ENCODE data around the gene RBCK1.

The RBCK1 gene

GRCh38 chr20:454951-455350, 46.9 kb downstream of the RBCK1 start:
- H3K4me3 ChIP-seq (ENCODE audit: low read depth, low read length, poor library complexity, severe bottlenecking): no peak overlapping the region
- no peak overlapping the region for H2AFZ ChIP-seq (ENCODE audit: low read length)
- H4K20me1 ChIP-seq (ENCODE audit: insufficient read depth, low read length): 0 out of 2 replicates have a peak, but pooled peaks cover 2% of the 10 kb centered on the region
- TF ChIP-seq EZH2 (IDR thresholded peaks at IDR 0.05; ENCODE audit: borderline replicate concordance, low read length): no peak
- no peak for TF ChIP-seq CTCF (IDR thresholded peaks at IDR 0.05; ENCODE audit: low read length)
- H3K36me3 ChIP-seq (ENCODE audit: insufficient read depth, low read length): no peaks in the 10 kb centered on the region
- no peaks in the 10 kb centered on the region for H3K9me3 ChIP-seq (ENCODE audit: low read length)
- no peak overlapping the region for H3K27ac ChIP-seq (ENCODE audit: low read depth, low read length, poor library complexity, severe bottlenecking)
- peaks cover 12% of the 10 kb centered on the region for H3K4me1 ChIP-seq (ENCODE audit: insufficient read depth, low read length, severe bottlenecking)
- H3K4me2 ChIP-seq (ENCODE audit: low read length): no peak overlapping the region
- H3K9me2 ChIP-seq (ENCODE audit: low read depth, low read length): no peaks in the 10 kb centered on the region
- H3F3A ChIP-seq (ENCODE audit: insufficient read depth, low read length): no peaks in the 10 kb centered on the region
- no peaks in the 10 kb centered on the region for H3K27me3 ChIP-seq (ENCODE audit: insufficient read depth, low read length)
- peaks cover 19% of the 10 kb centered on the region for H3K79me2 ChIP-seq (ENCODE audit: insufficient read depth, low read length)
- no peak overlapping the region for H3K9ac ChIP-seq (ENCODE audit: low read length)

GRCh38 chr20:458776-459175, 50.7 kb downstream of the RBCK1 start:
- Histone ChIP-seq H3K9ac (ENCODE audit: low read length) (no peak overlapping the region), H2AFZ (ENCODE audit: low read length) (no peak overlapping the region), H3K79me2 (ENCODE audit: insufficient read depth, low read length) (peaks cover 20% of the 10 kb centered on the region), H4K20me1 (ENCODE audit: insufficient read depth, low read length) (0 out of 2 replicates have a peak, but pooled peaks cover 2% of the 10 kb centered on the region), H3F3A (ENCODE audit: insufficient read depth, low read length) (no peaks in the 10 kb centered on the region), H3K4me1 (ENCODE audit: insufficient read depth, low read length, severe bottlenecking) (peaks cover 35% of the 10 kb centered on the region), H3K9me3 (ENCODE audit: low read length) (no peaks in the 10 kb centered on the region), H3K27ac (ENCODE audit: low read depth, low read length, poor library complexity, severe bottlenecking) (no peak overlapping the region), H3K36me3 (ENCODE audit: insufficient read depth, low read length) (no peaks in the 10 kb centered on the region), H3K4me3 (ENCODE audit: low read depth, low read length, poor library complexity, severe bottlenecking) (no peak overlapping the region), H3K27me3 (ENCODE audit: insufficient read depth, low read length) (no peaks in the 10 kb centered on the region), H3K9me2 (ENCODE audit: low read depth, low read length) (no peaks in the 10 kb centered on the region), H3K4me2 (ENCODE audit: low read length) (no peak overlapping the region)
- TF ChIP-seq CTCF (IDR thresholded peaks at IDR 0.05; ENCODE audit: low read length) (no peak), EZH2 (IDR thresholded peaks at IDR 0.05; ENCODE audit: borderline replicate concordance, low read length) (no peak)

GRCh38 chr20:460180-460579, 52.1 kb downstream of the RBCK1 start:
- Histone ChIP-seq H3F3A (ENCODE audit: insufficient read depth, low read length) (no peaks in the 10 kb centered on the region), H3K9me3 (ENCODE audit: low read length) (no peaks in the 10 kb centered on the region), H3K9me2 (ENCODE audit: low read depth, low read length) (no peaks in the 10 kb centered on the region), H3K4me3 (ENCODE audit: low read depth, low read length, poor library complexity, severe bottlenecking) (no peak overlapping the region), H3K4me1 (ENCODE audit: insufficient read depth, low read length, severe bottlenecking) (peaks cover 35% of the 10 kb centered on the region), H4K20me1 (ENCODE audit: insufficient read depth, low read length) (0 out of 2 replicates have a peak, but pooled peaks cover 2% of the 10 kb centered on the region), H3K27me3 (ENCODE audit: insufficient read depth, low read length) (no peaks in the 10 kb centered on the region), H2AFZ (ENCODE audit: low read length) (no peak overlapping the region), H3K27ac (ENCODE audit: low read depth, low read length, poor library complexity, severe bottlenecking) (no peak overlapping the region), H3K9ac (ENCODE audit: low read length) (no peak overlapping the region), H3K79me2 (ENCODE audit: insufficient read depth, low read length) (peaks cover 16% of the 10 kb centered on the region), H3K36me3 (ENCODE audit: insufficient read depth, low read length) (no peaks in the 10 kb centered on the region), H3K4me2 (ENCODE audit: low read length) (0 out of 2 replicates have a peak overlapping the region, but pooled peaks have one; percentile 66)
- TF ChIP-seq CTCF (IDR thresholded peaks at IDR 0.05; ENCODE audit: low read length) (no peak), EZH2 (IDR thresholded peaks at IDR 0.05; ENCODE audit: borderline replicate concordance, low read length) (no peak)
